Activated naive CD4-positive, alpha-beta T cell treated with Interleukin-2 at 50 U/mL for 16 hours (primary cell): ENCODE results near the gene LY86.

Experiments
- DNase-seq: peaks from one replicate; pipeline ENCODE4 v3.0.0-alpha.2; 2020

Gene LY86

GRCh38 chr6:6685249-6686040, 96.9 kb downstream of the LY86 start:
- no peak for DNase-seq

GRCh38 chr6:6686176-6686575, 97.7 kb downstream of the LY86 start:
- DNase-seq = no peak

GRCh38 chr6:6686748-6687601, 98.5 kb downstream of the LY86 start:
- DNase-seq = no peak

- no peak for DNase-seq
Observed at GRCh38 chr6:6688283-6688682, 99.8 kb downstream of the LY86 start.

GRCh38 chr6:6688951-6689350, 100.4 kb downstream of the LY86 start:
- DNase-seq = no peak

- no peak for DNase-seq
Observed at GRCh38 chr6:6689400-6690143, 101.1 kb downstream of the LY86 start.

GRCh38 chr6:6690144-6690483, 101.6 kb downstream of the LY86 start:
- no peak for DNase-seq

GRCh38 chr6:6694368-6694780, 105.9 kb downstream of the LY86 start:
- no peak for DNase-seq

- DNase-seq = no peak
Observed at GRCh38 chr6:6694825-6695624, 106.5 kb downstream of the LY86 start.

- DNase-seq = no peak
Observed at GRCh38 chr6:6695625-6696276, 107.2 kb downstream of the LY86 start.

- DNase-seq = peak; percentile 6
Observed at GRCh38 chr6:6696867-6697531, 108.5 kb downstream of the LY86 start.

GRCh38 chr6:6697620-6698019, 109.1 kb downstream of the LY86 start:
- DNase-seq = no peak

- no peak for DNase-seq
Observed at GRCh38 chr6:6699741-6700367, 111.3 kb downstream of the LY86 start.

GRCh38 chr6:6700407-6701270, 112.1 kb downstream of the LY86 start:
- no peak for DNase-seq

GRCh38 chr6:6701864-6702263, 113.3 kb downstream of the LY86 start:
- no peak for DNase-seq

GRCh38 chr6:6703699-6704098, 115.2 kb downstream of the LY86 start:
- no peak for DNase-seq
